B cell (primary cell): ENCODE data around the gene HINT1. TPM values are rescaled to one million over a fixed set of nuclear protein-coding genes. Genes with fewer than 3 reads are reported as not detected.

ENCODE experiments used
- polyA plus RNA-seq: library from polyadenylated mRNA; depleted of rRNA; stranded (reverse); fragments of >200 nt; gene quantifications from 2 replicates; pipeline ENCODE4 v1.2.3, GENCODE V29; 2012
- total RNA-seq, 2 donors: library from RNA; stranded (reverse); fragments of 120-200 nt in 1 of 2; gene quantifications; 1 replicate in 1 of 2; 2 replicates in 1 of 2; pipeline versions ENCODE4 v1.2.3 to v1.2.4, GENCODE V29; 2013 to 2022

HINT1 gene
- total and polyA plus RNA-seq, 2 donors (not counting 1 experiment from before 2014, with no cell fraction given), result 206 to 289 TPM

Other genes starting within 250 kb of the HINT1 start
- gene LYRM7, start 5.7 kb upstream of the HINT1 start, total RNA-seq, result 11.6 and 12.3 TPM in 2 replicates
- 2.7 and 3.2 TPM in 2 replicates for gene LYRM7, start 5.7 kb upstream of the HINT1 start, polyA plus RNA-seq
- 161 and 162 TPM in 2 replicates for gene CDC42SE2, start 98.8 kb upstream of the HINT1 start, total RNA-seq
- gene CDC42SE2, start 98.8 kb upstream of the HINT1 start, polyA plus RNA-seq, result 42.5 and 143 TPM in 2 replicates